PFSK-1 (cell line): Measurements from ENCODE around the gene GMDS.

Experiments used
- FOXP2 ChIP-seq: optimal IDR thresholded peaks from 2 replicates; pipeline ENCODE3; 2011; ENCODE audit warnings: borderline replicate concordance, control low read depth, inconsistent platforms; ENCODE audit not compliant: insufficient read depth; ENCODE audit errors: extremely low read length, extremely low read depth
- POLR2AphosphoS5 ChIP-seq: IDR thresholded peaks from 2 replicates; pipeline ENCODE4 v1.6.1; 2012; ENCODE audit warnings: low read depth, mild to moderate bottlenecking, control low read depth, low read length, moderate library complexity
- REST ChIP-seq, 2 experiments: IDR thresholded peaks; 2 replicates each; pipeline versions ENCODE4 v1.6.1 to v1.8.0; 2011 to 2012; ENCODE audit warnings: low read depth in 2 of 2, low read length in 2 of 2, control low read depth in 1 of 2, inconsistent platforms in 1 of 2, mild to moderate bottlenecking in 1 of 2, moderate library complexity in 1 of 2; ENCODE audit not compliant: insufficient read depth in 1 of 2
- SIN3A ChIP-seq: IDR thresholded peaks from 2 replicates; pipeline ENCODE4 v1.6.1; 2012; ENCODE audit warnings: mild to moderate bottlenecking, low read length, moderate library complexity, borderline replicate concordance; ENCODE audit not compliant: insufficient read depth
- TAF1 ChIP-seq: IDR thresholded peaks from 2 replicates; pipeline ENCODE4 v1.6.1; 2012; ENCODE audit warnings: low read length, control low read depth, borderline replicate concordance; ENCODE audit not compliant: insufficient read depth

Gene GMDS

GRCh38 chr6:1796706-1797529 lies 448.5 kb downstream of the GMDS start:
- TF ChIP-seq SIN3A: no peak
- TF ChIP-seq FOXP2: no peak
- no peak for TF ChIP-seq POLR2AphosphoS5
- TF ChIP-seq TAF1: no peak
- TF ChIP-seq REST (IDR thresholded peaks at IDR 0.05; ENCODE audit: insufficient read depth in 1 of 2, low read depth in 2 of 2, low read length in 2 of 2): no peak

- TF ChIP-seq REST (IDR thresholded peaks at IDR 0.05; ENCODE audit: insufficient read depth in 1 of 2, low read depth in 2 of 2, low read length in 2 of 2) (no peak), TAF1 (no peak), SIN3A (no peak), FOXP2 (no peak), POLR2AphosphoS5 (no peak)
Observed at GRCh38 chr6:1795910-1796309, 449.5 kb downstream of the GMDS start.

GRCh38 chr6:1792989-1793388 lies 452.4 kb downstream of the GMDS start:
- TF ChIP-seq POLR2AphosphoS5 (no peak), SIN3A (no peak), FOXP2 (no peak), REST (IDR thresholded peaks at IDR 0.05; ENCODE audit: insufficient read depth in 1 of 2, low read depth in 2 of 2, low read length in 2 of 2) (no peak), TAF1 (no peak)

GRCh38 chr6:1790684-1791083 lies 454.7 kb downstream of the GMDS start:
- TF ChIP-seq TAF1: no peak
- TF ChIP-seq FOXP2: no peak
- no peak for TF ChIP-seq POLR2AphosphoS5
- TF ChIP-seq REST (IDR thresholded peaks at IDR 0.05; ENCODE audit: insufficient read depth in 1 of 2, low read depth in 2 of 2, low read length in 2 of 2): no peak
- TF ChIP-seq SIN3A: no peak
